ENCODE results near the gene EFCC1. TPM values are rescaled to one million over a fixed set of nuclear protein-coding genes. Genes with fewer than 3 reads are reported as not detected.
A peak's percentile ranks its signal among the peaks of the same experiment; 100 is the strongest.

Gene EFCC1, protein sequence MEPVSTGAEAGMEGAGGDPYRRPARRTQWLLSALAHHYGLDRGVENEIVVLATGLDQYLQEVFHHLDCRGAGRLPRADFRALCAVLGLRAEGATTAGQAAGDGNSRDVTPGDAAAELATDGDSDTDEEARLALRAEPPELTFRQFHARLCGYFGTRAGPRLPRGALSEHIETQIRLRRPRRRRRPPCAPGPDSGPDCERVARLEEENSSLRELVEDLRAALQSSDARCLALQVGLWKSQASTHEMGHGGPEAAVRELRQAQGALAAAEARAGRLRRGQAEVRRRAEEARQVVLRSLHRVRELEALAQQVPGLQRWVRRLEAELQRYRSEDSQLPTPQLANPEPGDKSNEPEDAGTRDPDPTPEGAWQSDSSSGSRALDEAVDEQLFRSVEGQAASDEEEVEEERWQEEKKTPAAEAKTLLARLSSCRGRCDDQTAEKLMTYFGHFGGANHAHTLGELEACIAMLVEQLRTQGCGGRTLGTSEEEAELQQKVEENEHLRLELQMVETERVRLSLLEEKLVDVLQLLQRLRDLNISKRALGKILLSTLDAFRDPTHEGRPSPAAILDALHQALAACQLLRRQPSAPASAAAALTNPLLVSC
- polyA plus RNA-seq (ENCODE audit: insufficient read length in 4 of 4): 1 to 10 TPM; 2.2 to 3.1 (median 3.0) TPM

GRCh38 chr3:129001101-129001805, at the start of gene EFCC1:
EFCC1 (plus strand) TSS chr3:129001304; CDS start chr3:129001629, 325 bp downstream.
- DNase-seq (ENCODE audit: low read depth in 4 of 4, low spot score in 2 of 4): peak in 2 of 4 donors; percentile 47 to 63

- DNase-seq (ENCODE audit: low read depth in 4 of 4, low spot score in 2 of 4): no peak
These were observed 44.7 kb upstream of the EFCC1 start for GRCh38 chr3:128956440-128956839.

DNA sequence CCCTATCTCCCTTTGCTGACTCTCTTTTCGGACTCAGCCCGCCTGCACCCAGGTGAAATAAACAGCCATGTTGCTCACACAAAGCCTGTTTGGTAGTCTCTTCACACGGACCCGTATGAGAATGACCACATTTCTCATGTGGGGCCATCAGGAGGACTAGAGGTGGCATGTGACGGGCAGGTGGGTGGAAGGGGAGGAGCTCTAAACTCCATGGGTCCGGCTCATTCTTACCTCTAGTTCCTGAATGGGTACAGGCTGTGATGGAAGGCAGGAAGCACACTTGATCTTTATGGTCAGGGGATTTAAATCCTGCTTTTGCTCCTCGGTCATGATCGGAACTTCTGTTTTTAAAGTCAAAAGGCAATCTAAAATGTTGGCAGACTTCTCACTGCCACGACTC, 35.8 kb upstream of the EFCC1 start:
- no peak for DNase-seq (ENCODE audit: low read depth in 4 of 4, low spot score in 2 of 4)

- no peak for DNase-seq (ENCODE audit: low read depth in 4 of 4, low spot score in 2 of 4)
These were observed 35.3 kb upstream of the EFCC1 start for GRCh38 chr3:128965818-128966217.

GRCh38 chr3:128967748-128968355, 33.3 kb upstream of the EFCC1 start:
- no peak for DNase-seq (ENCODE audit: low read depth in 4 of 4, low spot score in 2 of 4)

- DNase-seq (ENCODE audit: low read depth in 4 of 4, low spot score in 2 of 4): no peak
These were observed 30.9 kb upstream of the EFCC1 start for GRCh38 chr3:128969993-128970739.

GRCh38 chr3:128970740-128971047, 30.4 kb upstream of the EFCC1 start:
- no peak for DNase-seq (ENCODE audit: low read depth in 4 of 4, low spot score in 2 of 4)

GRCh38 chr3:128971421-128972100, 29.5 kb upstream of the EFCC1 start:
- no peak for DNase-seq (ENCODE audit: low read depth in 4 of 4, low spot score in 2 of 4)

- no peak for DNase-seq (ENCODE audit: low read depth in 4 of 4, low spot score in 2 of 4)
These were observed 27.0 kb upstream of the EFCC1 start for GRCh38 chr3:128973988-128974564.

GRCh38 chr3:128975276-128975675, 25.8 kb upstream of the EFCC1 start:
- DNase-seq (ENCODE audit: low read depth in 4 of 4, low spot score in 2 of 4): no peak

DNA sequence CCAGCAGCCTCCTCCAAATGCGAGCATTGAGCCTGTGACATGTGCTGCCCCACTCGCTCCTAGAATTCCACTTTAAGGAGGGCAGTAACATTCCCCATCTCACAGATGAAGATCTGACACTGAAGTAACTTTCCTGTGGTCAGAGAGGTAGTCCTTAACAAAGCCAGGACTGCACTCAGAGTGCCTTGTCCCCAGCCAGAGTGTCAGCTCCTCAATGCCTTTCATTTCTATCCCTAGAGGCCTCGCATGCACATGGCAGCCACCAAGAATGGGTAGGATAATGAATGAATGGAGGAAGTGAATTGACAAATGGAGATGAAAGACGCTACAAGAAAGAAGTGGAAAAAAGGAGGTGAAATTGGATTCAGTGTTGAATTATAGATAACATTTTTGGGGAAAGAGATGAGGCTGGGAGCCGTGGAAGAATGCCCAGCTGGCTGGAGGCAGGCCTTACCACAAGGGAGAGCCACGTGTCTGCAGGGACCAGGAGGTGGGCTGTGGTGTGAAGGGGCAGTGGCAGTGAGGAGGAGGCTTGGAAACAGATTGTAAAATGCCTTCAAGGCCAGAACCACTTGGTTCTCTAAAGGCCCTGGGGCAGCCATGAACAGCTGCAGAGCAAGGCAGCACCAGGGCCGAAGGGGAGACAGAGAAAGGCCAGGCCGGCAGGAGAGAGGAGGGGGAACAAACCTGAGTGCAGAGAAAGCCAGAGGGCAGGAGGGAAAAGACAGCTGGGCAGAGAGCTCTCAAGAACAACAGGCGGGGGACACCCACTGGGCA, 17.6 kb upstream of the EFCC1 start:
- no peak for DNase-seq (ENCODE audit: low read depth in 4 of 4, low spot score in 2 of 4)

DNA sequence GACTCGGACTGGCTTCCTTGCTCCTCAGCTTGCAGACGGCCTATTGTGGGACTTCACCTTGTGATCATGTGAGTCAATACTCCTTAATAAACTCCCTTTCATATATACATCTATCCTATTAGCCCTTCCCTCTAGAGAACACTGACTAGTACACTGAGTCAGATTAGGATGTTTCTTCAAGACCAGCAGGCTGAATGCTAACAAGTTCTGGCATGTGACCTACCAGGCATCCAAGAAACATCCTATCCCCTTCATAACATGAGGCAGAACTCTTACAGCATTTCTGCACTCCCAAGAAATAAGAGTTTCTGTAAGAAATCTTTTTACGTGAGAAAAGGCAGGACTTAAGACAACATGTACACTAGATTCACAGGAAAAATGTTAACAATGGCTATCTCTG, 16.5 kb upstream of the EFCC1 start:
- DNase-seq (ENCODE audit: low read depth in 4 of 4, low spot score in 2 of 4): no peak

GRCh38 chr3:128987302-128988100, 13.6 kb upstream of the EFCC1 start:
- DNase-seq (ENCODE audit: low read depth in 4 of 4, low spot score in 2 of 4): no peak

DNA sequence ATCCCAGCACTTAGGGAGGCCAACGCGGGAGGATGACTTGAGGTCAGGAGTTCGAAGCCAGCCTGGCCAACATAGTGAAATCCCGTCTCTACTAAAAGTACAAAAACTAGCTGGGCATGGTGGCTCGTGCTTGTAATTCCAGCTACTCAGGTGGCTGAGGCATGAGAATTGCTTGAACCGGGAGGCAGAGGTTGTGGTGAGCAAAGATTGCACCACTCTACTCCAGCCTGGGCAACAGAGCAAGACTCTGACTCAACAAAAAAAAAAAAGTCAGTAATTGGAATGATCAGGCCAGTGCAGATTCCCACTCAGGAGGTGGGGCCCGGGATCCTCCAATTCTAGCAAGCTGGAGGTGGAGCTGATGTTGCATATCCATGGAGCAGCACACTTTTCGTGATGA, 12.8 kb upstream of the EFCC1 start:
- DNase-seq (ENCODE audit: low read depth in 4 of 4, low spot score in 2 of 4): no peak

- no peak for DNase-seq (ENCODE audit: low read depth in 4 of 4, low spot score in 2 of 4)
These were observed 9.7 kb upstream of the EFCC1 start for GRCh38 chr3:128991355-128991895.

DNA sequence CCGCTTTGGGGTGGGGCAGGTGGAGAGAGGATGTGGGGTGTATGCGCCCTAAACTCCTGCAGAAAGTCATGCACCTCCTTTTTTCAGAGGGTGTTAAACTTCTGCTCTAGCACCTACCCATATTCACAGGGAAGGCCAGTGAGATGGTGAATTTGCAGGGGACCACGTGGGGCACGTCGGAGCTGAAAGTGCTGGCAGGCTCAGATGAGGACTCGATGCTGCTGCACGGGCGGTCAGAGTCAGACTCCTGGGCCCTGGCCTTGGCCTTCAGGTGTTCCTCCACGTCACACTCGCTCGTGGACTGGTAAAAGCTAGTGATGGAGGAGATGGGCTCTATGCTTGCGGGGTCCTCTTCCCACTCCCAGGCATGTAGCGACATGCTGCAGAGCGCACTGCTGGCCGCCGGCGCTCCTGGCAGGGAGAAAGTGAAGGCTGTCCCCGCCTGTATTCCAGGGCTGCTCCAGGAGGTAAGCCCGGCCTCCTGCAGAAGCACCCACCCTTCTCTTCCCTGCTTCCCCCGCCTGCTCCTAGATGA, 8.1 kb upstream of the EFCC1 start:
- DNase-seq (ENCODE audit: low read depth in 4 of 4, low spot score in 2 of 4): no peak

GRCh38 chr3:128993461-128994172, 7.5 kb upstream of the EFCC1 start, which contains the start of gene CFAP92:
CFAP92 (minus strand) TSS chr3:128994076; CDS start chr3:128993304, 772 bp downstream.
- peak in 3 of 4 donors; percentile 62 to 80 (median 68) for DNase-seq (ENCODE audit: low read depth in 4 of 4, low spot score in 2 of 4)

Data from left renal cortex interstitium (tissue), 4 donors.